HL-60 (cell line): Measurements from ENCODE around the gene PXDN.

Source experiments
- DNase-seq, 2 experiments: peaks; one replicate each; pipeline ENCODE4 v3.0.0-alpha.2; 2010 to 2020; ENCODE audit warnings: low read depth in 1 of 2, low spot score in 1 of 2
- H3K27ac ChIP-seq: fragments of 250-450 bp; sonication (Bioruptor Pico); replicated peaks from 2 replicates; pipeline ENCODE4 v1.5.1; 2020; ENCODE audit warnings: mild to moderate bottlenecking, moderate library complexity
- H3K27me3 ChIP-seq: fragments of 250-450 bp; sonication (Bioruptor Pico); 2 replicates; pipeline ENCODE4 v1.5.1; 2021; ENCODE audit warnings: mild to moderate bottlenecking, moderate library complexity; ENCODE audit not compliant: insufficient read depth, poor library complexity, severe bottlenecking
- H3K4me3 ChIP-seq: replicated peaks from 2 replicates; pipeline ENCODE4 v1.5.1; 2011; ENCODE audit warnings: mild to moderate bottlenecking, control low read depth, low read length; ENCODE audit not compliant: insufficient read depth
- GABPA ChIP-seq: IDR thresholded peaks from 2 replicates; pipeline ENCODE4 v1.6.1; 2012; ENCODE audit warnings: low read depth
- POLR2AphosphoS5 ChIP-seq: IDR thresholded peaks from 2 replicates; pipeline ENCODE4 v1.6.1; 2012; ENCODE audit warnings: low read depth
- SPI1 ChIP-seq: IDR thresholded peaks from 2 replicates; pipeline ENCODE4 v1.6.1; 2012; ENCODE audit warnings: low read depth, mild to moderate bottlenecking, borderline replicate concordance
- TF ChIP-seq, protein P1 (sequence below): IDR thresholded peaks from 2 replicates; pipeline ENCODE4 v1.6.1; 2012; ENCODE audit warnings: low read depth; ENCODE audit not compliant: insufficient replicate concordance
- TF ChIP-seq, protein P2 (sequence below): IDR thresholded peaks from one replicate; pipeline ENCODE4 v1.5.1; 2011; ENCODE audit warnings: low read length, control low read depth, inconsistent platforms; ENCODE audit not compliant: insufficient read depth

Gene PXDN

DNA sequence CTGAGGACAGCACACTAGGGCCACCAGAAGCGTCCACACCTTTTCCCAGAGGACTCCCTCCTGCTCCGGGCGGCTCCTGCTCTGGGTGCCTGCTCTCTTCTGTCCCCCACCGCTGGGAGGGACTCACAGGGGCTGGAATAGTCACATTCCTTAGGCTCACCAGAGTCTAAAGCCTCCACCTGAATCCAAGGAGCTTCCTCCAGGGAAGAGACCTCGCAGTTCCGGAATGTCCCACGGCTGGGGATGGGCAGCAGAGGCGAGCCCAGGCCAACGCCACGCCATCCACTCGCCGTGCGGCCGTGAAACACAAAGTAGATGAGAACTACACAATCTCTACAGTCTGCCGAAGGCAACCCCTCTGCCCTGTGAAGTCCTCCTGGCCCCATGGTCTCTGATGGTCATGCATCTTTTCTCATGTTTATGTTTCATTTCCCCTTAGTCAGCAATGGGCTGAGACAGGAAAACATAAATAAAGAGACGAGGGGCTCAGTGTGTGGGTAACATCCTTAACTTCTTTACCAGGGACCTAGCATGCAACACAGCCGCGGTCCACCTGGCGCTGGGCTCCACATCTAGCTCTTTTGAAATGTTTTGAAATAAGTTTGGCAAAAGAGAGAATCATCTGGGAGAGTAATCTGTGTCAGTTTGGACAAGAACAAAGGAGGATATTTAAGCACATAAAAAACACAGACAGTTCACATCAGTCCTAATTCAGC is 98.4 kb downstream of the PXDN start:
- TF ChIP-seq, protein P1, sequence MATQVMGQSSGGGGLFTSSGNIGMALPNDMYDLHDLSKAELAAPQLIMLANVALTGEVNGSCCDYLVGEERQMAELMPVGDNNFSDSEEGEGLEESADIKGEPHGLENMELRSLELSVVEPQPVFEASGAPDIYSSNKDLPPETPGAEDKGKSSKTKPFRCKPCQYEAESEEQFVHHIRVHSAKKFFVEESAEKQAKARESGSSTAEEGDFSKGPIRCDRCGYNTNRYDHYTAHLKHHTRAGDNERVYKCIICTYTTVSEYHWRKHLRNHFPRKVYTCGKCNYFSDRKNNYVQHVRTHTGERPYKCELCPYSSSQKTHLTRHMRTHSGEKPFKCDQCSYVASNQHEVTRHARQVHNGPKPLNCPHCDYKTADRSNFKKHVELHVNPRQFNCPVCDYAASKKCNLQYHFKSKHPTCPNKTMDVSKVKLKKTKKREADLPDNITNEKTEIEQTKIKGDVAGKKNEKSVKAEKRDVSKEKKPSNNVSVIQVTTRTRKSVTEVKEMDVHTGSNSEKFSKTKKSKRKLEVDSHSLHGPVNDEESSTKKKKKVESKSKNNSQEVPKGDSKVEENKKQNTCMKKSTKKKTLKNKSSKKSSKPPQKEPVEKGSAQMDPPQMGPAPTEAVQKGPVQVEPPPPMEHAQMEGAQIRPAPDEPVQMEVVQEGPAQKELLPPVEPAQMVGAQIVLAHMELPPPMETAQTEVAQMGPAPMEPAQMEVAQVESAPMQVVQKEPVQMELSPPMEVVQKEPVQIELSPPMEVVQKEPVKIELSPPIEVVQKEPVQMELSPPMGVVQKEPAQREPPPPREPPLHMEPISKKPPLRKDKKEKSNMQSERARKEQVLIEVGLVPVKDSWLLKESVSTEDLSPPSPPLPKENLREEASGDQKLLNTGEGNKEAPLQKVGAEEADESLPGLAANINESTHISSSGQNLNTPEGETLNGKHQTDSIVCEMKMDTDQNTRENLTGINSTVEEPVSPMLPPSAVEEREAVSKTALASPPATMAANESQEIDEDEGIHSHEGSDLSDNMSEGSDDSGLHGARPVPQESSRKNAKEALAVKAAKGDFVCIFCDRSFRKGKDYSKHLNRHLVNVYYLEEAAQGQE: no peak
- no peak for TF ChIP-seq SPI1
- TF ChIP-seq GABPA: no peak
- TF ChIP-seq, protein P2, sequence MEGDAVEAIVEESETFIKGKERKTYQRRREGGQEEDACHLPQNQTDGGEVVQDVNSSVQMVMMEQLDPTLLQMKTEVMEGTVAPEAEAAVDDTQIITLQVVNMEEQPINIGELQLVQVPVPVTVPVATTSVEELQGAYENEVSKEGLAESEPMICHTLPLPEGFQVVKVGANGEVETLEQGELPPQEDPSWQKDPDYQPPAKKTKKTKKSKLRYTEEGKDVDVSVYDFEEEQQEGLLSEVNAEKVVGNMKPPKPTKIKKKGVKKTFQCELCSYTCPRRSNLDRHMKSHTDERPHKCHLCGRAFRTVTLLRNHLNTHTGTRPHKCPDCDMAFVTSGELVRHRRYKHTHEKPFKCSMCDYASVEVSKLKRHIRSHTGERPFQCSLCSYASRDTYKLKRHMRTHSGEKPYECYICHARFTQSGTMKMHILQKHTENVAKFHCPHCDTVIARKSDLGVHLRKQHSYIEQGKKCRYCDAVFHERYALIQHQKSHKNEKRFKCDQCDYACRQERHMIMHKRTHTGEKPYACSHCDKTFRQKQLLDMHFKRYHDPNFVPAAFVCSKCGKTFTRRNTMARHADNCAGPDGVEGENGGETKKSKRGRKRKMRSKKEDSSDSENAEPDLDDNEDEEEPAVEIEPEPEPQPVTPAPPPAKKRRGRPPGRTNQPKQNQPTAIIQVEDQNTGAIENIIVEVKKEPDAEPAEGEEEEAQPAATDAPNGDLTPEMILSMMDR: no peak
- no peak for DNase-seq
- Histone ChIP-seq H3K4me3 (no peak overlapping the region), H3K27me3 (no peaks in the 10 kb centered on the region), H3K27ac (no peak overlapping the region)

DNA sequence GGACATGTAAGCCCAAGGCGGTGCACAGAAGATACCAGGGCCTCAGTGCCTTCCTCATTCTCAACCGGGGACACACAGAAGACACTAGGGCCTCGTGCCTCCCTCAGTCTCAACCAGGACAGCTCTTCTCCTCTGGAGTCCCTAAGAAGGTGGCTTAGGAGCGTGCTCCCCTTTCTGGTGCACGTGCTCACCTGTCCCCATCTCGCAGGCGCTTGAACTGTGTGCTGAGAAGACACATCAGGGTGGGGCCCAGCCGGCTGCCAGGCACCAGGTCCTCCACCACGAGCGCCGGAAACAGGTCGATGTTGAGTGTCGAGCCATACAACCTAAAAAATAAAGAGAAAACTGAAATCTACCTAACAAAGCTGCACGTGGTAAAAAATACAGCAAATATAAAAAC is 99.9 kb downstream of the PXDN start:
- H3K27ac ChIP-seq: no peak overlapping the region
- TF ChIP-seq SPI1: no peak
- TF ChIP-seq GABPA: no peak
- TF ChIP-seq, protein P2: no peak
- TF ChIP-seq POLR2AphosphoS5: no peak
- TF ChIP-seq, protein P1: no peak
- DNase-seq: no peak
- no peaks in the 10 kb centered on the region for H3K27me3 ChIP-seq
- no peak overlapping the region for H3K4me3 ChIP-seq

DNA sequence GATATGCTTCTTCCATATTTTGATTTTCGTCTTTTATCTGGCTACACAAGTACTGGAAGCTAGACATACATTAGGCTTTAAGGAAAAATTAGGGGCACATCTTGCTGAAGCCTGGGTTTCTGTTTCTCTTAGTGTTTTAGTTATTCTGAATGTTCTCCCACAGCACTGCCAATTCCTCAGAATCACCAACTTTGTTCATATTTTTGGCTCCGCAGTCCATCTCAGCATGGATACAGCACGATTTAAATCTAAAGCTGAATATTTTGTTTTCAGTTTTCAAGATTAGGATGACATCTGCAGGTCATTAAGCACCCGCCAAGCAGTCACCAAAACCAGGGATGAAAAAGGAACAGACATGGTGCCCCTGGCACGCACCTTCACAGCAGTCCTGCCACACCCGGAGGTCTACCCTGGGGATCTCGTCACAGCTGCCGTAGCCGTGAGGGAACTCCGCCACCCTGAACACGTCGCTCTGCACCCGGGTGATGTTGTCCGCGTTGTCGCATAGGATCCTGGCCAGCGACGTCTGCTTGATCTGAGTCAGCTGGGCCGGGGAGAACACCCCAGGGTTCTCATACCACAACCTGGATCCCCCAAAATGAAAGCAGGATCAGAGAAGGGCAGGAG is 101.2 kb downstream of the PXDN start:
- Histone ChIP-seq H3K27me3 (no peaks in the 10 kb centered on the region), H3K4me3 (no peak overlapping the region), H3K27ac (no peak overlapping the region)
- TF ChIP-seq, protein P1: no peak
- TF ChIP-seq, protein P2: no peak
- no peak for TF ChIP-seq SPI1
- TF ChIP-seq POLR2AphosphoS5: no peak
- TF ChIP-seq GABPA: no peak
- DNase-seq: no peak
